Activated CD4-positive, alpha-beta memory T cell treated with anti-CD3 and anti-CD28 coated beads for 36 hours (primary cell): ENCODE data around the gene NTRK3. TPM values are rescaled to one million over a fixed set of nuclear protein-coding genes. Genes with fewer than 3 reads are reported as not detected.

Experiments
- CTCF ChIA-PET: fragments of 350-600 bp; sonication (Branson Sonifier 250); formaldehyde crosslinking; loops from one replicate; lab custom pipeline; 2021; ENCODE audit warnings: antibody characterized with exemption, inconsistent platforms; lab: Charles Lee
- POLR2A ChIA-PET: fragments of 350-600 bp; sonication (Branson Sonifier 250); formaldehyde crosslinking; loops from one replicate; lab custom pipeline; 2021; ENCODE audit warnings: antibody characterized with exemption; lab: Charles Lee
- DNase-seq: peaks from one replicate; pipeline ENCODE4 v3.0.0-alpha.2; 2020
- H3K27ac Mint-ChIP-seq: one replicate; pipeline ENCODE4 v1.8.0; 2021; ENCODE audit warnings: mixed read lengths
- H3K27me3 Mint-ChIP-seq: one replicate; pipeline ENCODE4 v1.8.0; 2021; ENCODE audit warnings: mixed read lengths
- H3K36me3 Mint-ChIP-seq: one replicate; pipeline ENCODE4 v1.8.0; 2021; ENCODE audit warnings: mixed read lengths
- H3K4me1 Mint-ChIP-seq: one replicate; pipeline ENCODE4 v1.8.0; 2021; ENCODE audit warnings: low read depth, mixed read lengths
- H3K4me3 Mint-ChIP-seq: one replicate; pipeline ENCODE4 v1.8.0; 2021; ENCODE audit warnings: mild to moderate bottlenecking, mixed read lengths
- H3K9me3 Mint-ChIP-seq: one replicate; pipeline ENCODE4 v1.8.0; 2021; ENCODE audit warnings: mixed read lengths
- intact Hi-C: fragments of 100-400 bp; cut with micrococcal nuclease; formaldehyde crosslinking; loops from one replicate; pipeline ENCODE4 v1.15.1; 2023
- total RNA-seq, 2 experiments: library from RNA; stranded (reverse); gene quantifications; one replicate each; pipeline ENCODE4 v1.2.3, GENCODE V29; 2021

NTRK3 gene
- total RNA-seq, 2 experiments from 2014 or later = 0.78 to 0.85 TPM

DNA sequence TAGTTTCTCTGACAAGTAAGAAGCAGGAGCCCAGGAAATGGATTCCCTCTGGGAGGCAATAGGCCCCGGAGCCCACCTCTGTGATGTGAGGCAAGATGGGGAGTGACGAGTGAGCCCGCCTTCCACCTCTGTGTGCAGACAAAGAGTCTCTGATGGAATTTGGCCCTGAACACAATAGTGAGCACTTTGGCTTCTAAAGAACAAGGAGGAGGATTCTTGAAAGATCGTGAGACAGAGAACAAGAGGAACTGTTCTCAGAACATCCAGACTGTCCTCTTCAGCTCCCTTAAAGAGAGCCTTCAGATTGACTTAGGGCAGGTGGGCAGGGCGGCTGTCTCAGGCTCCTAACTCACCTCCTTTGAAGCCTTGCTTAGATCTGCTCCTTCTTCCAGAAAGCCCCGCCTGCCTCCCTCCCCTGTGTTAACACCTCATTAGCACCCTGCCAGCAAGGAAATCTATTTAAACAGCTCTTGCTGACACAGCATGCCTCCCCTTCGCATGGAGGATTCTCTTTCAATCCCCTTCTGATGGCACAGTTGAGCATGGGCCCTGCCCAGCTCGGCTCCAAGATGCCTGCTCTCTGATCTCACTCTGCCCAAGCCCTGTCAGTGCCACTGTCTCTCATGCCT, 430.3 kb downstream of the NTRK3 start:
- ChIA-PET POLR2A (no interaction called here), CTCF (no interaction called here)
- no peak for DNase-seq

DNA sequence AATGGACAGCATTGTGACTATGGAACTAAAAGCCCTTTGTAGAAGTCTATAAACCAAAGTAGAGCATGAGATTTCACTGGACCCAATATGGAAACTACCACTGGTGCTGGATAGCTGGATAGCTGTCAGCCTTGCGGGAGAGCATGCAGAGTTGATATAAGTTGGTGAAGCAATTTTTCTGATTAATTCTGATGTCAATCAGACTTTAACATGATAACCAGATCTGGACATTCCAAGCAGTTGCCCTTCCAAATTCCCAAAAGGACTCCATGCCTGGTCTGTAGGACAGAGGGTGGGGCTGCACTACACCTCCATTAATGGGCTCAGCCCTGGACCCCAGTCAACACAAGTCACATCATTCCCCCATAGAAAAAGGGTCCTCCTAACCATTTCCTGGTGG, 437.8 kb downstream of the NTRK3 start:
- Mint-ChIP-seq H3K9me3 (peaks cover 2% of the 10 kb centered on the region), H3K27me3 (no peaks in the 10 kb centered on the region), H3K4me3 (no peak overlapping the region), H3K36me3 (no peaks in the 10 kb centered on the region), H3K4me1 (no peaks in the 10 kb centered on the region), H3K27ac (no peak overlapping the region)
- DNase-seq = no peak
- intact Hi-C loops = no loop called here
- ChIA-PET CTCF (no interaction called here), POLR2A (interaction anchor here (0.7 kb wide), 1 partner anchor 34 kb away, joined by 3 read pairs; no protein-coding TSS in a partner anchor)

More for the DNA sequence above, 430.3 kb downstream of the NTRK3 start:
- H3K4me1 Mint-ChIP-seq = no peaks in the 10 kb centered on the region
- no peak overlapping the region for H3K27ac Mint-ChIP-seq
- H3K4me3 Mint-ChIP-seq = no peak overlapping the region
- H3K9me3 Mint-ChIP-seq = no peaks in the 10 kb centered on the region
- intact Hi-C loops = no loop called here
- H3K27me3 Mint-ChIP-seq = no peaks in the 10 kb centered on the region
- no peaks in the 10 kb centered on the region for H3K36me3 Mint-ChIP-seq

DNA sequence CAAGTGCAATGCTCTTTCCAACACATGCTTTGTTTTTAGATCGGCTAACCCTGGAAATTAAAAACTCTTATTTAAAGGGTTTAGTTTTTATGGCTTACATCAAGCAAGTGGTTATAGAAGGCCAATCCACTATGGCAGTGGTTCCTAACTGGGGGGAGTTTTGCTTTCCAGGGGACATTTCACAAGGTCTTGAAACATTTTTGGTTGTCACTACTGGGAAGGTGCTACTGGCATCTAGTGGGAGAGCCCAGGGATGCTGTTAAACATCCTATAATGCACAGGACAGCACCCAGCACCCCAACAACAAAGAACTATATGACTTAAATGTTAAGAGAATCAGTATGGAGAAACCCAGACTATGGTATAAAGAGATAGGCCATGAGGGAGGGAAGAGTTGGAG, 439.0 kb downstream of the NTRK3 start:
- Mint-ChIP-seq H3K9me3 (peaks cover 2% of the 10 kb centered on the region), H3K4me3 (no peak overlapping the region), H3K4me1 (no peaks in the 10 kb centered on the region), H3K27me3 (no peaks in the 10 kb centered on the region), H3K27ac (no peak overlapping the region), H3K36me3 (no peaks in the 10 kb centered on the region)
- DNase-seq = no peak
- ChIA-PET CTCF (no interaction called here), POLR2A (no interaction called here)
- intact Hi-C loops = no loop called here

DNA sequence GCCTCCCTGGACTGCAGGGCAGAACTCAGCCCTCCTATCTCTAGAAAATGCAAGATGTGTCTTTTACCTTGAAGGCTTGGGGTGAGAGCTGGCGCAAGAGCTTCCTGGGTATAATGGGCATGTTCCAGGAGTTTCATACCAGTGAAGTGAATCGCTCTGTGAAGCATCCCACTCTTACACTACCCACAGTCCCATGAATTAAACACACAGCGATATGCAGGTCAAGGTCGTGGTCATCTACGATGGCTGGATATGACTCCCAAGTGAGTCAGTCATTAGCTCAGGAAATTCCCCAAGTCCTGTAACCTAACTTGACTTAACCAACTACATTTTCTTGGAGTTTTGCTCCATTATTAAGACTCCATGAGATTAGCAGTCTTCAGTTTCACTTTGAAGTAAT, 439.7 kb downstream of the NTRK3 start:
- CTCF ChIA-PET = no interaction called here
- Mint-ChIP-seq H3K9me3 (peaks cover 2% of the 10 kb centered on the region), H3K36me3 (no peaks in the 10 kb centered on the region), H3K4me1 (no peaks in the 10 kb centered on the region), H3K27me3 (no peaks in the 10 kb centered on the region), H3K4me3 (no peak overlapping the region), H3K27ac (no peak overlapping the region)
- POLR2A ChIA-PET = no interaction called here
- DNase-seq = no peak
- intact Hi-C loops = no loop called here

DNA sequence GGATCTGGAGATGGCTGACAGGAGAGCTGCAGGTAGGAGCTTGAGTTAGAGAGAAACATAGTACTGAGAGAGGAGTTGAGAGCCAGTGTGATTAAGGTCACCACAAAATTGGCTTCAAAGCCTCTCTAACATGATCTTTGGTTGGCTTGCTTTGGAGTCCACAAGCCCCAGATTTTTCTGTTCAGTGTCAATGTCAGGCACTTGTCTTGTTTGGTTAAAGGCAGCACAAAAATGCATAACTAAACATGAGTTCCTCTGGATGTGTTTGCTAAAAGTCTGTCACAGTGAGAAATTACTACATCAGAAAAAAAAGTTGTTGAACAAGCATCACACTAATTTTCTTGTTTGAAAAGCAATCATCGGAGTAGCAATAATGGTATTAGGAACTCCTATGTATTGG, 440.5 kb downstream of the NTRK3 start:
- CTCF ChIA-PET = no interaction called here

More for the DNA sequence above, 440.5 kb downstream of the NTRK3 start:
- no peak overlapping the region for H3K4me3 Mint-ChIP-seq
- H3K27me3 Mint-ChIP-seq = no peaks in the 10 kb centered on the region
- intact Hi-C loops = no loop called here
- H3K9me3 Mint-ChIP-seq = peaks cover 2% of the 10 kb centered on the region
- no peak for DNase-seq
- H3K27ac Mint-ChIP-seq = no peak overlapping the region
- POLR2A ChIA-PET = no interaction called here
- no peaks in the 10 kb centered on the region for H3K36me3 Mint-ChIP-seq
- H3K4me1 Mint-ChIP-seq = no peaks in the 10 kb centered on the region

Other genes starting within 250 kb of the NTRK3 start
- 10 to 100 TPM; 29.6 to 34.2 TPM for gene MRPL46, start 210.6 kb upstream of the NTRK3 start, total RNA-seq
- 10 to 100 TPM; 54.9 to 56.4 TPM for gene MRPS11, start 211.0 kb upstream of the NTRK3 start, total RNA-seq